ENCODE data around the gene PBX3.

PBX3 gene

GRCh38 chr9:125748446-125749099 is 1.4 kb downstream of the PBX3 start:
- DNase-seq (ENCODE audit: low read depth in 2 of 2), result no peak

GRCh38 chr9:125749287-125749935 is 2.2 kb downstream of the PBX3 start:
- DNase-seq (ENCODE audit: low read depth in 2 of 2), result no peak

- no peak for DNase-seq (ENCODE audit: low read depth in 2 of 2)
Measured at GRCh38 chr9:125749951-125750626, 2.9 kb downstream of the PBX3 start.

- DNase-seq (ENCODE audit: low read depth in 2 of 2), result no peak
Measured at GRCh38 chr9:125750627-125751011, 3.4 kb downstream of the PBX3 start.

GRCh38 chr9:125752070-125752628 is 5.0 kb downstream of the PBX3 start:
- no peak for DNase-seq (ENCODE audit: low read depth in 2 of 2)

GRCh38 chr9:125754096-125754495 is 6.9 kb downstream of the PBX3 start:
- no peak for DNase-seq (ENCODE audit: low read depth in 2 of 2)

- no peak for DNase-seq (ENCODE audit: low read depth in 2 of 2)
Measured at GRCh38 chr9:125755340-125755739, 8.2 kb downstream of the PBX3 start.

- no peak for DNase-seq (ENCODE audit: low read depth in 2 of 2)
Measured at GRCh38 chr9:125756518-125756917, 9.3 kb downstream of the PBX3 start.

- no peak for DNase-seq (ENCODE audit: low read depth in 2 of 2)
Measured at GRCh38 chr9:125757834-125758233, 10.7 kb downstream of the PBX3 start.

GRCh38 chr9:125758986-125759763 is 12.0 kb downstream of the PBX3 start:
- no peak for DNase-seq (ENCODE audit: low read depth in 2 of 2)

- DNase-seq (ENCODE audit: low read depth in 2 of 2), result no peak
Measured at GRCh38 chr9:125759764-125760129, 12.6 kb downstream of the PBX3 start.

- DNase-seq (ENCODE audit: low read depth in 2 of 2), result no peak
Measured at GRCh38 chr9:125760537-125760936, 13.4 kb downstream of the PBX3 start.

- no peak for DNase-seq (ENCODE audit: low read depth in 2 of 2)
Measured at GRCh38 chr9:125761676-125762450, 14.7 kb downstream of the PBX3 start.

GRCh38 chr9:125763394-125763801 is 16.2 kb downstream of the PBX3 start:
- DNase-seq (ENCODE audit: low read depth in 2 of 2), result no peak

GRCh38 chr9:125764198-125764597 is 17.0 kb downstream of the PBX3 start:
- DNase-seq (ENCODE audit: low read depth in 2 of 2), result no peak

GRCh38 chr9:125766468-125767221 is 19.5 kb downstream of the PBX3 start:
- DNase-seq (ENCODE audit: low read depth in 2 of 2), result no peak

GRCh38 chr9:125767349-125767748 is 20.2 kb downstream of the PBX3 start:
- no peak for DNase-seq (ENCODE audit: low read depth in 2 of 2)

GRCh38 chr9:125768803-125769202 is 21.6 kb downstream of the PBX3 start:
- DNase-seq (ENCODE audit: low read depth in 2 of 2), result no peak

GRCh38 chr9:125771037-125771436 is 23.9 kb downstream of the PBX3 start:
- DNase-seq (ENCODE audit: low read depth in 2 of 2), result no peak

- no peak for DNase-seq (ENCODE audit: low read depth in 2 of 2)
Measured at GRCh38 chr9:125772740-125773139, 25.6 kb downstream of the PBX3 start.

- no peak for DNase-seq (ENCODE audit: low read depth in 2 of 2)
Measured at GRCh38 chr9:125774106-125774505, 26.9 kb downstream of the PBX3 start.

Data from stimulated activated CD8-positive, alpha-beta memory T cell treated with anti-CD3 and anti-CD28 coated beads, Interleukin-2, amount 100 ng/mL, for 48 hours (primary cell).